HL-60 (cell line): ENCODE results near the gene EBF4.
"Not testable (repeated sequence)": the region's sequence is repeated elsewhere in the genome, so short reads cannot be mapped to it uniquely, and the experiment has no call there.

ENCODE experiments used
- DNase-seq, 2 experiments: peaks; one replicate each; pipeline ENCODE4 v3.0.0-alpha.2; 2010 to 2020; ENCODE audit warnings: low read depth in 1 of 2, low spot score in 1 of 2
- H3K27ac ChIP-seq: fragments of 250-450 bp; sonication (Bioruptor Pico); replicated peaks from 2 replicates; pipeline ENCODE4 v1.5.1; 2020; ENCODE audit warnings: mild to moderate bottlenecking, moderate library complexity
- H3K27me3 ChIP-seq: fragments of 250-450 bp; sonication (Bioruptor Pico); 2 replicates; pipeline ENCODE4 v1.5.1; 2021; ENCODE audit warnings: mild to moderate bottlenecking, moderate library complexity; ENCODE audit not compliant: insufficient read depth, poor library complexity, severe bottlenecking
- H3K4me3 ChIP-seq: replicated peaks from 2 replicates; pipeline ENCODE4 v1.5.1; 2011; ENCODE audit warnings: mild to moderate bottlenecking, control low read depth, low read length; ENCODE audit not compliant: insufficient read depth
- GABPA ChIP-seq: IDR thresholded peaks from 2 replicates; pipeline ENCODE4 v1.6.1; 2012; ENCODE audit warnings: low read depth
- POLR2AphosphoS5 ChIP-seq: IDR thresholded peaks from 2 replicates; pipeline ENCODE4 v1.6.1; 2012; ENCODE audit warnings: low read depth
- SPI1 ChIP-seq: IDR thresholded peaks from 2 replicates; pipeline ENCODE4 v1.6.1; 2012; ENCODE audit warnings: low read depth, mild to moderate bottlenecking, borderline replicate concordance
- TF ChIP-seq, protein P1 (sequence below): IDR thresholded peaks from one replicate; pipeline ENCODE4 v1.5.1; 2011; ENCODE audit warnings: low read length, control low read depth, inconsistent platforms; ENCODE audit not compliant: insufficient read depth
- TF ChIP-seq, protein P2 (sequence below): IDR thresholded peaks from 2 replicates; pipeline ENCODE4 v1.6.1; 2012; ENCODE audit warnings: low read depth; ENCODE audit not compliant: insufficient replicate concordance

Gene EBF4

DNA sequence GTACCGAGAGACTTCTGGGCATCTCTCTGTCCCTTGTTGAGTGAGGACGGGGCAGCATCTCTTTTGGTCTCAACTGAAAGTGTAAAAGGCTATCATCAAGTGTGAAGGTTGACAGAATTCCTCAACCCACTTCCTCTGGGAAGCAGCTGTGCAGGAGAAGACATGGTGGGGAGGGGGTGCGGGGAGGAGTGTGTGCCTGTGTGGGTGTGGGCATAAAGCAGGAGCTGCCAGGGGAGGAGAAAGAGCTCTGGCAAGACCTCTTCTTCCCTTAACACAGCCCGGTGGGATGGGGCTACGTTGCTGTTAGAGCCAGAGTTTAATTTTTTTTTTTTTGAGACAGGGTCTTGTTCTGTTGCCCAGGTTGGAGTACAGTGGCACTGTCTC, 76.0 kb downstream of the EBF4 start:
- H3K27me3 ChIP-seq, result peaks cover 3% of the 10 kb centered on the region
- TF ChIP-seq, protein P1, sequence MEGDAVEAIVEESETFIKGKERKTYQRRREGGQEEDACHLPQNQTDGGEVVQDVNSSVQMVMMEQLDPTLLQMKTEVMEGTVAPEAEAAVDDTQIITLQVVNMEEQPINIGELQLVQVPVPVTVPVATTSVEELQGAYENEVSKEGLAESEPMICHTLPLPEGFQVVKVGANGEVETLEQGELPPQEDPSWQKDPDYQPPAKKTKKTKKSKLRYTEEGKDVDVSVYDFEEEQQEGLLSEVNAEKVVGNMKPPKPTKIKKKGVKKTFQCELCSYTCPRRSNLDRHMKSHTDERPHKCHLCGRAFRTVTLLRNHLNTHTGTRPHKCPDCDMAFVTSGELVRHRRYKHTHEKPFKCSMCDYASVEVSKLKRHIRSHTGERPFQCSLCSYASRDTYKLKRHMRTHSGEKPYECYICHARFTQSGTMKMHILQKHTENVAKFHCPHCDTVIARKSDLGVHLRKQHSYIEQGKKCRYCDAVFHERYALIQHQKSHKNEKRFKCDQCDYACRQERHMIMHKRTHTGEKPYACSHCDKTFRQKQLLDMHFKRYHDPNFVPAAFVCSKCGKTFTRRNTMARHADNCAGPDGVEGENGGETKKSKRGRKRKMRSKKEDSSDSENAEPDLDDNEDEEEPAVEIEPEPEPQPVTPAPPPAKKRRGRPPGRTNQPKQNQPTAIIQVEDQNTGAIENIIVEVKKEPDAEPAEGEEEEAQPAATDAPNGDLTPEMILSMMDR, result no peak
- TF ChIP-seq, protein P2, sequence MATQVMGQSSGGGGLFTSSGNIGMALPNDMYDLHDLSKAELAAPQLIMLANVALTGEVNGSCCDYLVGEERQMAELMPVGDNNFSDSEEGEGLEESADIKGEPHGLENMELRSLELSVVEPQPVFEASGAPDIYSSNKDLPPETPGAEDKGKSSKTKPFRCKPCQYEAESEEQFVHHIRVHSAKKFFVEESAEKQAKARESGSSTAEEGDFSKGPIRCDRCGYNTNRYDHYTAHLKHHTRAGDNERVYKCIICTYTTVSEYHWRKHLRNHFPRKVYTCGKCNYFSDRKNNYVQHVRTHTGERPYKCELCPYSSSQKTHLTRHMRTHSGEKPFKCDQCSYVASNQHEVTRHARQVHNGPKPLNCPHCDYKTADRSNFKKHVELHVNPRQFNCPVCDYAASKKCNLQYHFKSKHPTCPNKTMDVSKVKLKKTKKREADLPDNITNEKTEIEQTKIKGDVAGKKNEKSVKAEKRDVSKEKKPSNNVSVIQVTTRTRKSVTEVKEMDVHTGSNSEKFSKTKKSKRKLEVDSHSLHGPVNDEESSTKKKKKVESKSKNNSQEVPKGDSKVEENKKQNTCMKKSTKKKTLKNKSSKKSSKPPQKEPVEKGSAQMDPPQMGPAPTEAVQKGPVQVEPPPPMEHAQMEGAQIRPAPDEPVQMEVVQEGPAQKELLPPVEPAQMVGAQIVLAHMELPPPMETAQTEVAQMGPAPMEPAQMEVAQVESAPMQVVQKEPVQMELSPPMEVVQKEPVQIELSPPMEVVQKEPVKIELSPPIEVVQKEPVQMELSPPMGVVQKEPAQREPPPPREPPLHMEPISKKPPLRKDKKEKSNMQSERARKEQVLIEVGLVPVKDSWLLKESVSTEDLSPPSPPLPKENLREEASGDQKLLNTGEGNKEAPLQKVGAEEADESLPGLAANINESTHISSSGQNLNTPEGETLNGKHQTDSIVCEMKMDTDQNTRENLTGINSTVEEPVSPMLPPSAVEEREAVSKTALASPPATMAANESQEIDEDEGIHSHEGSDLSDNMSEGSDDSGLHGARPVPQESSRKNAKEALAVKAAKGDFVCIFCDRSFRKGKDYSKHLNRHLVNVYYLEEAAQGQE, result no peak
- TF ChIP-seq POLR2AphosphoS5 (no peak), GABPA (no peak), SPI1 (no peak)
- no peak for DNase-seq

DNA sequence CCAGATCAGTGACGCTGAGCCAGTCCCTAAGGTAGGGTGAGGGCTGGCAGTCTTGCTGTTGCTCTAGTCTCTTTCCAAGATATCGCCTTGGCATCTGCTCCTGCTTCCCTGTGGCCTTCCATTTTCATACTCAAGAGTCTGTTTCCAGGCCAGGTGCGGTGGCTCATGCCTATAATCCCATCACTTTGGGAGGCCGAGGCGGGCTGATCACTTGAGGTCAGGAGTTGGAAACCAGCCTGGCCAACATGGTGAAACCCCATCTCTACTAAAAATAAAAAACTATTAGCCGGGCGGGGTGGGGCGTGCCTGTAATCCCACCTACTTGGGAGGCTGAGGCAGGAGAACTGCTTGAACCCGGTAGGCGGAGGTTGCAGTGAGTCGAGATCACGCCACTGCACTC, 77.5 kb downstream of the EBF4 start:
- not testable (repeated sequence) for H3K27me3 ChIP-seq, H3K4me3 ChIP-seq, DNase-seq, H3K27ac ChIP-seq

More for the DNA sequence above, 76.0 kb downstream of the EBF4 start:
- Histone ChIP-seq H3K27ac (no peak overlapping the region), H3K4me3 (no peak overlapping the region)

DNA sequence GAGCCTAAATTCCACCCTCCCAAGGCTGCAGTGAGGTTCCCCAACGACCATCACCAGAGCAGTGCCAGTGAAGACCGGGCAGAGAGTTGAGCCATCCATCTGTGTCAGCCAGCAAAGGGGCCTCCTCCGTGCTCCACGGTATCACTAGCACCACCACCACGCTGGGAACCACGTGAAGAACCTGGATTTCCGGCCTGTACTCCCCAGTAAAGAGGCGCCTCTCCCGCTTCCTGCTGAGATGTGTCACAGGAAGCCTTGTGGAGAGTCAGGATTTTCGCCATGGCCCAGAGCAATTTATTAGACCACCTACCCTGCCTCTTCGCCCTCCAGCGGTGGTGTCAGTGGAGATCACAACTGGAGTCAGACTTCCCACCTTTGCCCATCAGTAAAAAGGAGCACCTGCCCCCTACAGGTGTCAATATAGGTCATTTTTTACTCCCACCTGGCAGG, 79.1 kb downstream of the EBF4 start:
- H3K27me3 ChIP-seq, result peaks cover 3% of the 10 kb centered on the region
- no peak for DNase-seq
- H3K27ac ChIP-seq, result no peak overlapping the region
- H3K4me3 ChIP-seq, result no peak overlapping the region
- TF ChIP-seq, protein P1, result no peak
- TF ChIP-seq POLR2AphosphoS5 (no peak), GABPA (no peak), SPI1 (no peak)
- TF ChIP-seq, protein P2, result no peak

DNA sequence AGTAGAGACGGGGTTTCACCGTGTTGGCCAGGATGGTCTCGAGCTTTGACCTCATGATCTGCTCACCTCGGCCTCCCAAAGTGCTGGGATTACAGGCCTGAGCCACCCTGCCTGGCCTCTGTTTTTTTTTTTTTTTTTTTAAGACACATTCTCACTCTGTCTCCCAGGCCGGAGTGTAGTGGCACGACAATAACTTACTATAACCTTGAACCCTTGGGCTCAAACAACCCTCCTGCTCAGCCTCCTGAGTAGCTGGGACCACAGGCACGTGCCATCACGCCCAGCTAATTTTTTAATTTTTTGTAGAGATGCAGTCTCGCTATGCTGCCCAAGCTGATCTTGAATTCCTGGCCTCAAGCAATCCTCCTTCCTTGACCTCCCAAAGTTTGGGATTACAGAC, 81.2 kb downstream of the EBF4 start:
- Histone ChIP-seq H3K4me3 (no peak overlapping the region), H3K27ac (no peak overlapping the region), H3K27me3 (peaks cover 3% of the 10 kb centered on the region)
- DNase-seq, result no peak
- no peak for TF ChIP-seq POLR2AphosphoS5
- TF ChIP-seq, protein P2, result no peak
- no peak for TF ChIP-seq GABPA
- TF ChIP-seq SPI1, result no peak
- TF ChIP-seq, protein P1, result no peak
